ENCODE data around the gene FARSA. TPM values are rescaled to one million over a fixed set of nuclear protein-coding genes. Genes with fewer than 3 reads are reported as not detected.

Gene FARSA
- total and polyA plus RNA-seq, 2 of the 8 experiments (the other 6 are each of a cell fraction or from before 2014, with no cell fraction given) = 61.0 to 103 TPM

DNA sequence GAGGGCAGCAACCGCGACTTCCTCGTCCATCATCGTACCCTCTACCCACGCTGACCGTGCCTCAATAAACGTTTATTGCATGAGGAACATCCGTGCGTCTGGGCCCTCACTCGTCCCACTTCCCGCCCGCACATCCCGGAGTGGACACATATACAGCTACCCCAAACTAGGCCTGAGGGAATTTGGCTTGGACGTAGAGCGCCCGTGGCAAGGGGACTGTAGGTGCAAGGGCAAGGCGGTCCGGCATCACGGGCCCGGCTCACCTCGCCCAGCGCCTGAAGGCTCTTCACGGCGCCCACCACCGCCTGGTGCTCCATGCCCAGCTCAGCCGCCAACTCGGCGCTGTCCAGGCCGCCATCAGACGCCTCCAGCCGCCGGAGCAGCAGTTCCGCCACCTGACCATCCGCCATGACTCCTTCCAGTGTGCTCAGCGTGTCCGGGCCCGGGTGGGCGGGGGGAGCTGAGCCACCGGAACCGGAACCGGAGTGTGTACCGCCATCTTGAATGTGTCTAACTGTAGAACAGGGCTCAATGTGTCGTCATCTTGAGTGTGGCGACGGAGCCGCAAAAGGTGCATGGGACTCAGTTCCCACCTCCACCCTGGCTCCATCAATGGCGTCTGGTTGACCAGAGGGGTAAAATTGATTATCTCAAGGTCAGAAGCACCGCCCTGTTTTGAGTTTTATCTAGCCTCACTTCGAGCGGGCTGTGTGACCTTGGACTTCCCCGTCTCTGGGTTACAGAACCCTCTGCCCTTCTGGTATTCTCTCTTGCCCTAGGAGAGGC, at the start of gene FARSA (continued):
- TF ChIP-seq RXRA (IDR thresholded peaks at IDR 0.05; ENCODE audit: insufficient read depth, low read depth, low read length) (no peak), EZH2 (IDR thresholded peaks at IDR 0.05; ENCODE audit: low read depth, low read length, severe bottlenecking) (no peak), POU5F1 (IDR thresholded peaks at IDR 0.05; ENCODE audit: low read depth, low read length) (no peak), TCF12 (IDR thresholded peaks at IDR 0.05; ENCODE audit: low read depth, low read length) (no peak), JUND (IDR thresholded peaks at IDR 0.05; ENCODE audit: low read length) (no peak), EP300 (IDR thresholded peaks at IDR 0.05; ENCODE audit: borderline replicate concordance in 1 of 2, low read depth in 2 of 2, low read length in 2 of 2) (no peak), BACH1 (IDR thresholded peaks at IDR 0.05; ENCODE audit: low read length) (no peak), GTF2F1 (IDR thresholded peaks at IDR 0.05; ENCODE audit: borderline replicate concordance, low read depth, low read length) (no peak; the same call in 1 of the 2 replicates), KDM5A (IDR thresholded peaks at IDR 0.05; ENCODE audit: low read length) (peak; percentile 72), SRF (IDR thresholded peaks at IDR 0.05; ENCODE audit: low read depth, low read length) (no peak), HDAC6 (IDR thresholded peaks at IDR 0.05; ENCODE audit: low read depth, low read length) (no peak), POLR2A (IDR thresholded peaks at IDR 0.05; ENCODE audit: control extremely low read depth in 1 of 2, low read depth in 2 of 2, low read length in 2 of 2) (peak in 1 of 2 experiments; percentile 82; a peak in 2 of 3 replicates), SP1 (IDR thresholded peaks at IDR 0.05; ENCODE audit: low read depth, low read length) (no peak), SIX5 (IDR thresholded peaks at IDR 0.05; ENCODE audit: low read depth, low read length) (peak; percentile 77), GABPA (IDR thresholded peaks at IDR 0.05; ENCODE audit: borderline replicate concordance, insufficient read depth, low read length) (peak; percentile 96), SIRT6 (IDR thresholded peaks at IDR 0.05; ENCODE audit: low read length) (no peak), CHD1 (IDR thresholded peaks at IDR 0.05; ENCODE audit: low read depth, low read length) (no peak), SP4 (IDR thresholded peaks at IDR 0.05; ENCODE audit: low read length) (no peak), FOSL1 (IDR thresholded peaks at IDR 0.05; ENCODE audit: insufficient read depth, low read depth, low read length) (no peak), EGR1 (IDR thresholded peaks at IDR 0.05; ENCODE audit: borderline replicate concordance, low read depth, low read length) (no peak), BCL11A (IDR thresholded peaks at IDR 0.05; ENCODE audit: low read depth in 2 of 2, low read length in 2 of 2) (no peak), ASH2L (IDR thresholded peaks at IDR 0.05; ENCODE audit: low read length) (peak; percentile 67), CTBP2 (IDR thresholded peaks at IDR 0.05; ENCODE audit: borderline replicate concordance, insufficient read depth, insufficient read length, low read length) (no peak), CEBPB (IDR thresholded peaks at IDR 0.05; ENCODE audit: low read depth, low read length) (no peak), SP2 (IDR thresholded peaks at IDR 0.05; ENCODE audit: low read length) (no peak), MAFK (IDR thresholded peaks at IDR 0.05; ENCODE audit: low read depth, low read length) (0 out of 2 replicates have a peak, but pooled peaks have one; percentile 19)
- TF ChIP-seq, protein P1, sequence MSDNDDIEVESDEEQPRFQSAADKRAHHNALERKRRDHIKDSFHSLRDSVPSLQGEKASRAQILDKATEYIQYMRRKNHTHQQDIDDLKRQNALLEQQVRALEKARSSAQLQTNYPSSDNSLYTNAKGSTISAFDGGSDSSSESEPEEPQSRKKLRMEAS (IDR thresholded peaks at IDR 0.05) = peak; percentile 68; the same call in 1 of the 2 replicates
